Transverse colon (tissue), 4 donors: ENCODE data around the gene KIF25. TPM values are rescaled to one million over a fixed set of nuclear protein-coding genes. Genes with fewer than 3 reads are reported as not detected.

Experiments used
- DNase-seq: peaks from one replicate; pipeline ENCODE4 v3.0.0-alpha.2; 2019
- H3K27ac ChIP-seq, 4 donors: fragments of 200-600 bp; sonication (generic); 2 replicates each; pipeline ENCODE4 v1.5.1; 2016 to 2018; ENCODE audit warnings: inconsistent platforms in 4 of 4
- H3K27me3 ChIP-seq: fragments of 200-600 bp; sonication (generic); 2 replicates; pipeline ENCODE4 v1.5.1; 2017; ENCODE audit warnings: inconsistent platforms
- H3K36me3 ChIP-seq, 4 donors: fragments of 200-600 bp; sonication (generic); 2 replicates each; pipeline ENCODE4 v1.5.1; 2017 to 2019; ENCODE audit warnings: inconsistent platforms in 4 of 4
- H3K4me1 ChIP-seq, 4 donors: fragments of 200-600 bp; sonication (generic); 2 replicates each; pipeline ENCODE4 v1.5.1; 2017 to 2020; ENCODE audit warnings: inconsistent platforms in 4 of 4
- H3K4me3 ChIP-seq, 4 donors: fragments of 200-600 bp; sonication (generic); 1 replicate in 1 of 4; 2 replicates in 3 of 4; pipeline versions ENCODE4 v1.5.1 to v1.6.1; 2017 to 2019; ENCODE audit warnings: inconsistent platforms in 4 of 4
- H3K9me3 ChIP-seq, 2 donors: fragments of 200-600 bp; sonication (generic); 2 replicates each; pipeline ENCODE4 v1.5.1; 2017 to 2019; ENCODE audit warnings: inconsistent platforms in 2 of 2
- EP300 ChIP-seq: sonication (generic); formaldehyde crosslinking; IDR thresholded peaks from one replicate; pipeline ENCODE4 v1.6.1; 2017; ENCODE audit warnings: antibody characterized with exemption, low read depth
- POLR2A ChIP-seq: fragments of 450-650 bp; IDR thresholded peaks from one replicate; pipeline ENCODE4 v1.6.1; 2016; ENCODE audit warnings: antibody characterized with exemption, mild to moderate bottlenecking, moderate library complexity
- POLR2AphosphoS5 ChIP-seq, 3 donors: sonication (generic); formaldehyde crosslinking; IDR thresholded peaks; one replicate each; pipeline ENCODE4 v1.6.1; 2016; ENCODE audit warnings: antibody characterized with exemption in 3 of 3
- WGBS, 2 donors: methylation state at CpG; one replicate each; pipeline ENCODE4 v1.1.5; 2018; ENCODE audit warnings: low coverage in 1 of 2; 5-methylcytosine and 5-hydroxymethylcytosine counted together
- in situ Hi-C, 4 donors: fragments of 200-750 bp; cut with MboI; loops; one replicate each; pipeline versions ENCODE4 v1.15.0 to v1.15.1; 2017; ENCODE audit warnings: low sequenced_read_pairs in 3 of 4, low pct_ligation_motif_present in 1 of 4, low pct_unique_long_range_greater_than_20kb in 1 of 4
- intact Hi-C: fragments of 100-400 bp; cut with DNase I; formaldehyde crosslinking; loops from one replicate; pipeline ENCODE4 v1.15.1; 2023; ENCODE audit warnings: low total_unique reads
- total RNA-seq, 4 donors: library from RNA; depleted of rRNA; stranded (reverse); fragments of >200 nt; gene quantifications; one replicate each; pipeline ENCODE4 v1.1.0, GENCODE V29; 2016
- TF ChIP-seq, protein P1 (sequence below), 5 experiments: fragments of 200-600 bp in 3 of 5; fragments of 450-650 bp in 2 of 5; sonication (generic) in 3 of 5; IDR thresholded peaks; 1 replicate in 2 of 5; 2 replicates in 3 of 5; pipeline ENCODE4 v1.5.1; 2016 to 2017; ENCODE audit warnings: antibody characterized with exemption in 5 of 5, inconsistent platforms in 3 of 5, mild to moderate bottlenecking in 2 of 5, moderate library complexity in 1 of 5

KIF25 gene
- total RNA-seq, 4 donors from 2014 or later: not detected

DNA sequence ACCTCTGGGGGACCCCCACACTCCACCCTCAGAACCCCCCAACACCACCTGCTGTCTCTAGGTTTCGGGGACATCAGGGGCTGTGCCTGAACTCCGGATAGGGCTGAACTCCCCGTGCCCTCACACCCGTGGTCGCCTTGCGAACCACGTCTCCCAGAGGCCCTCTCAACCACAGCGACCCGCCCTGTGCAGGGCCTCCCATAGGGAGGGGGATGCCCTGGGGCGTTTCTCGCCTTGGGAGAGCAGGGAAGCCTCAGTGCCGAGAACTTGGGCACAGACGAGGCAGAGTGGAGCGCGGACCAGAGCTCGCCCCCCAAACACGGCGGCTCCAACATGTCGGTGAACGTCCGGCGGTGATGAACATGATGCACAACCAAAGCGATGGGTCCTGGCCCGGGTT is 74.8 kb downstream of the KIF25 start:
- H3K9me3 ChIP-seq: no peaks in the 10 kb centered on the region
- no peaks in the 10 kb centered on the region for H3K4me1 ChIP-seq
- 87 to 100% methylated on average over 3 to 24 of the region's 24 CpGs for WGBS, 2 donors
- no peak overlapping the region for H3K4me3 ChIP-seq
- TF ChIP-seq, protein P1, sequence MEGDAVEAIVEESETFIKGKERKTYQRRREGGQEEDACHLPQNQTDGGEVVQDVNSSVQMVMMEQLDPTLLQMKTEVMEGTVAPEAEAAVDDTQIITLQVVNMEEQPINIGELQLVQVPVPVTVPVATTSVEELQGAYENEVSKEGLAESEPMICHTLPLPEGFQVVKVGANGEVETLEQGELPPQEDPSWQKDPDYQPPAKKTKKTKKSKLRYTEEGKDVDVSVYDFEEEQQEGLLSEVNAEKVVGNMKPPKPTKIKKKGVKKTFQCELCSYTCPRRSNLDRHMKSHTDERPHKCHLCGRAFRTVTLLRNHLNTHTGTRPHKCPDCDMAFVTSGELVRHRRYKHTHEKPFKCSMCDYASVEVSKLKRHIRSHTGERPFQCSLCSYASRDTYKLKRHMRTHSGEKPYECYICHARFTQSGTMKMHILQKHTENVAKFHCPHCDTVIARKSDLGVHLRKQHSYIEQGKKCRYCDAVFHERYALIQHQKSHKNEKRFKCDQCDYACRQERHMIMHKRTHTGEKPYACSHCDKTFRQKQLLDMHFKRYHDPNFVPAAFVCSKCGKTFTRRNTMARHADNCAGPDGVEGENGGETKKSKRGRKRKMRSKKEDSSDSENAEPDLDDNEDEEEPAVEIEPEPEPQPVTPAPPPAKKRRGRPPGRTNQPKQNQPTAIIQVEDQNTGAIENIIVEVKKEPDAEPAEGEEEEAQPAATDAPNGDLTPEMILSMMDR (IDR thresholded peaks at IDR 0.05): no peak
- no peak for TF ChIP-seq POLR2AphosphoS5 (IDR thresholded peaks at IDR 0.05)
- no peak for TF ChIP-seq EP300
- TF ChIP-seq POLR2A: no peak
- no peaks in the 10 kb centered on the region for H3K36me3 ChIP-seq
- in situ Hi-C loops: no loop called here
- no peak for DNase-seq
- H3K27ac ChIP-seq: no peak overlapping the region
- intact Hi-C loops: no loop called here
- no peaks in the 10 kb centered on the region for H3K27me3 ChIP-seq

DNA sequence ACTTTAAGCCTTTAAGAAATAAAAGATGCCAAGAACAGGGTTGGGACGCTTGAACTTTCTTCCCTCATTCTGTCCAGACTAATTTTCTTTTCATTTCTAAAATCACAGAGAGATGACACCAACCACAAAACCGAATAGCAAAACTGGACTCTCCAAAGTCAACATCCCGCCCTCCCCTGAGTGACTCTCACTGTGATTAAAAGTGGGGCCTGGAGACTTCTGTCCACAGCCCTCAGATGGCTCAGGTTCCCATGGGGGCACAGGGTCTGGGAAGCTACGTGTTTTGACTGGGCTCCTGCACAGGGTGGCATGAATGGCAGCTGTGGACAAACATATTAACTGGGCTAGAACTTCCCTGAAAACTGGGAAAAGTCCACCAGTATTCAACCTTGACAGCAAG is 75.3 kb downstream of the KIF25 start:
- Histone ChIP-seq H3K27ac (no peak overlapping the region), H3K36me3 (no peaks in the 10 kb centered on the region), H3K9me3 (no peaks in the 10 kb centered on the region), H3K4me3 (no peak overlapping the region), H3K4me1 (no peaks in the 10 kb centered on the region), H3K27me3 (no peaks in the 10 kb centered on the region)
- TF ChIP-seq POLR2A: no peak
- TF ChIP-seq, protein P1 (IDR thresholded peaks at IDR 0.05): no peak
- no peak for TF ChIP-seq POLR2AphosphoS5 (IDR thresholded peaks at IDR 0.05)
- TF ChIP-seq EP300: no peak
- no peak for DNase-seq
- intact Hi-C loops: no loop called here
- WGBS, 2 donors: 73 to 80% methylated on average over 1 to 4 of the region's 4 CpGs
- in situ Hi-C loops: no loop called here

DNA sequence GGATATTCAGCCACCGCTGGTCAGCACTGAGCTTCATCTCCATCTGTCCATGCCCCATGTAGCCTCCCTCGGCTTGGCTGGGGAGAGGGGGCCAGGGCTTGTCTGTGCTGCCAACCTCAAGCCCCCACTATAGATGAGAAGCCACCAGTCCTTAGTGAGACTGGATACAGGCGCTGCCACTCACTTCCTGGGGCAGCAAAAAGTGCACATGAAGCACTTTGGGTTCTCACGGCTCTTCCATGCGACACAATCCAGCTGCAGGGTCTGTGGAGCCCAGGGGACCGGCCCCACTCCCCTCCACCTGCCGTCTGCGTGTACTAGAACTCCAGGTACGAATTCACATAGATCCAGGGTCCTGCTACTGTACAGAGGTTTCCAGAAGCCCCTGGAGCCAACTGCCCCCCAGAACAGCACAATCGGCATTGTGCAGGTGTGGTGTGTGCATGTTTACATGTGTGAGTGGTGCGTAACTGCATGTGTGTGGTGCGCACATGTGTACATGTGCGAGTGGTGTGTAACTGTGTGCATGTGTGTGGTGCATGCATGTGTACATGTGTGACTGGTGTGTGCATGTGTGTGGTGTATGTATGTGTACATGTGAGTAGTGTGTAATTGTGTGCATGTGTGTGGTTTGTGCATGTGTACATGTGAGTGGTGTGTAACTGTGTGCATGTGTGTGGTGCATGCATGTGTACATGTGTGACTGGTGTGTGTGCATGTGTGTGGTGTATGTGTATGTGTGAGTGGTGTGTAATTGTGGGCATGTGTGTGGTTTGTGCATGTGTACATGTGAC is 76.7 kb downstream of the KIF25 start:
- intact Hi-C loops (no loop called here), in situ Hi-C loops (no loop called here)
- no peak for DNase-seq
- no peak overlapping the region for H3K4me3 ChIP-seq
- no peaks in the 10 kb centered on the region for H3K27me3 ChIP-seq
- peaks cover 0 to 8% (median 2%) of the 10 kb centered on the region in 4 donors for H3K4me1 ChIP-seq
- no peak overlapping the region for H3K27ac ChIP-seq
- no peaks in the 10 kb centered on the region for H3K9me3 ChIP-seq
- TF ChIP-seq POLR2A: no peak
- TF ChIP-seq, protein P1 (IDR thresholded peaks at IDR 0.05): no peak
- no peak for TF ChIP-seq EP300
- TF ChIP-seq POLR2AphosphoS5 (IDR thresholded peaks at IDR 0.05): no peak
- H3K36me3 ChIP-seq: no peaks in the 10 kb centered on the region
- WGBS, 2 donors: 88% methylated on average over 11 of the region's 13 CpGs; no CpG with 5 or more reads in 1 of the 2 donors

DNA sequence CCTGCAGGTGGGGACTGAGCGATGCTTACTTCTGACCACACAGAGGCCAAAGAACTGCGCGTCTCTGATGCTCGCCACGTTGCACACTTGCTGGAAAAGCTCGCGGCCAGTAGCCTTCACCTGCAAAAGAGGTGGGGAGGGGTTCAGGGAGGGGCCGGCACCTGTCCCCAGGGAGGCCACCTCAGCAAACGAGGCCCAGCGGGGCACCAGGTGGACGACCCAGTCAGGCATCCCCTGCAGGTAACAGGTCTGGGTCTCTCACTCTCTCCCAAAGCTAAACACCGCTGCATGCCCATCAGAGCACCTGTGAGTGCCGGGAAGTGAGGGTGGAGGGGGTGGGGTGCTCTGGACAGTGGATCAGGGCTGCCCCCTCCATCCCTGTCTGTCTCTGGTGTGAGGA is 77.7 kb downstream of the KIF25 start:
- no peak overlapping the region for H3K27ac ChIP-seq
- H3K27me3 ChIP-seq: no peaks in the 10 kb centered on the region
- H3K9me3 ChIP-seq: no peaks in the 10 kb centered on the region
- H3K36me3 ChIP-seq: no peaks in the 10 kb centered on the region
- TF ChIP-seq POLR2A (no peak), POLR2AphosphoS5 (IDR thresholded peaks at IDR 0.05) (no peak), EP300 (no peak)
- TF ChIP-seq, protein P1 (IDR thresholded peaks at IDR 0.05): no peak
- 89 to 100% methylated on average over 2 to 13 of the region's 13 CpGs for WGBS, 2 donors
- peaks cover 6 to 16% (median 12%) of the 10 kb centered on the region in 4 donors for H3K4me1 ChIP-seq
- in situ Hi-C loops: no loop called here
- intact Hi-C loops: no loop called here
- no peak for DNase-seq
- H3K4me3 ChIP-seq: no peak overlapping the region
